ENCODE data around the gene NLRC5.
A peak's percentile ranks its signal among the peaks of the same experiment; 100 is the strongest.

The NLRC5 gene

DNA sequence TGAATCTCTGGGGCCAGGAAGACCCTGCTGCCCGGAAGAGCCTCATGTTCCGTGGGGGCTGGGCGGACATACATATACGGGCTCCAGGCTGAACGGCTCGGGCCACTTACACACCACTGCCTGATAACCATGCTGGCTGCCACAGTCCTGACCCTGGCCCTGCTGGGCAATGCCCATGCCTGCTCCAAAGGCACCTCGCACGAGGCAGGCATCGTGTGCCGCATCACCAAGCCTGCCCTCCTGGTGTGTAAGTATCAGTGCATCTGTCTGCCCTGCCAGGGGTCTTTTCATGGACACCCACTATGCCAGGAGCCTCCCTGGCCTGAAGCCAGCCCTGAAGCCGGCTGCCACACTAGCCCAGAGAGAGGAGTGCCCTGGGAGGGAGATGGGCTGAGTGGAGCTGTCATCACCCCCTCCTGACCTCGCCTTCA, 27.5 kb upstream of the NLRC5 start, which contains the start of gene CETP:
CETP (plus strand) TSS at position 100 of the 431 bp plus-strand sequence; CDS start at position 130, 30 bp downstream.
- H3K4me2 ChIP-seq (ENCODE audit: low read depth, low read length, poor library complexity, severe bottlenecking) = no peak within 1 kb of the TSS
- H3K9ac ChIP-seq (ENCODE audit: low read length) = no peak within 1 kb of the TSS
- H3K79me2 ChIP-seq (ENCODE audit: insufficient read depth, low read length) = no peaks in the 10 kb centered on the region
- H4K20me1 ChIP-seq (ENCODE audit: low read depth, low read length) = no peaks in the 10 kb centered on the region
- no peaks in the 10 kb centered on the region for H3K9me2 ChIP-seq (replicated peaks; ENCODE audit: insufficient read depth, low read length)
- H2AFZ ChIP-seq (ENCODE audit: low read depth, low read length, severe bottlenecking) = no peak within 1 kb of the TSS
- H3K27me3 ChIP-seq (ENCODE audit: low read length) = no peaks in the 10 kb centered on the region
- no peak within 1 kb of the TSS for H3K4me3 ChIP-seq (ENCODE audit: insufficient read depth, low read length, poor library complexity, severe bottlenecking)
- H3F3A ChIP-seq (ENCODE audit: insufficient read depth) = no peaks in the 10 kb centered on the region
- no peak within 1 kb of the TSS for H3K27ac ChIP-seq (ENCODE audit: low read depth, low read length)
- no peak for TF ChIP-seq EZH2phosphoT487 (conservative IDR thresholded peaks at IDR 0.05; ENCODE audit: low read length)
- TF ChIP-seq, protein P1, sequence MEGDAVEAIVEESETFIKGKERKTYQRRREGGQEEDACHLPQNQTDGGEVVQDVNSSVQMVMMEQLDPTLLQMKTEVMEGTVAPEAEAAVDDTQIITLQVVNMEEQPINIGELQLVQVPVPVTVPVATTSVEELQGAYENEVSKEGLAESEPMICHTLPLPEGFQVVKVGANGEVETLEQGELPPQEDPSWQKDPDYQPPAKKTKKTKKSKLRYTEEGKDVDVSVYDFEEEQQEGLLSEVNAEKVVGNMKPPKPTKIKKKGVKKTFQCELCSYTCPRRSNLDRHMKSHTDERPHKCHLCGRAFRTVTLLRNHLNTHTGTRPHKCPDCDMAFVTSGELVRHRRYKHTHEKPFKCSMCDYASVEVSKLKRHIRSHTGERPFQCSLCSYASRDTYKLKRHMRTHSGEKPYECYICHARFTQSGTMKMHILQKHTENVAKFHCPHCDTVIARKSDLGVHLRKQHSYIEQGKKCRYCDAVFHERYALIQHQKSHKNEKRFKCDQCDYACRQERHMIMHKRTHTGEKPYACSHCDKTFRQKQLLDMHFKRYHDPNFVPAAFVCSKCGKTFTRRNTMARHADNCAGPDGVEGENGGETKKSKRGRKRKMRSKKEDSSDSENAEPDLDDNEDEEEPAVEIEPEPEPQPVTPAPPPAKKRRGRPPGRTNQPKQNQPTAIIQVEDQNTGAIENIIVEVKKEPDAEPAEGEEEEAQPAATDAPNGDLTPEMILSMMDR (IDR thresholded peaks at IDR 0.05; ENCODE audit: insufficient read depth, low read length, poor library complexity, severe bottlenecking) = no peak
- no peaks in the 10 kb centered on the region for H3K9me3 ChIP-seq (ENCODE audit: insufficient read depth, low read length)
- no peaks in the 10 kb centered on the region for H3K36me3 ChIP-seq (ENCODE audit: low read length)

DNA sequence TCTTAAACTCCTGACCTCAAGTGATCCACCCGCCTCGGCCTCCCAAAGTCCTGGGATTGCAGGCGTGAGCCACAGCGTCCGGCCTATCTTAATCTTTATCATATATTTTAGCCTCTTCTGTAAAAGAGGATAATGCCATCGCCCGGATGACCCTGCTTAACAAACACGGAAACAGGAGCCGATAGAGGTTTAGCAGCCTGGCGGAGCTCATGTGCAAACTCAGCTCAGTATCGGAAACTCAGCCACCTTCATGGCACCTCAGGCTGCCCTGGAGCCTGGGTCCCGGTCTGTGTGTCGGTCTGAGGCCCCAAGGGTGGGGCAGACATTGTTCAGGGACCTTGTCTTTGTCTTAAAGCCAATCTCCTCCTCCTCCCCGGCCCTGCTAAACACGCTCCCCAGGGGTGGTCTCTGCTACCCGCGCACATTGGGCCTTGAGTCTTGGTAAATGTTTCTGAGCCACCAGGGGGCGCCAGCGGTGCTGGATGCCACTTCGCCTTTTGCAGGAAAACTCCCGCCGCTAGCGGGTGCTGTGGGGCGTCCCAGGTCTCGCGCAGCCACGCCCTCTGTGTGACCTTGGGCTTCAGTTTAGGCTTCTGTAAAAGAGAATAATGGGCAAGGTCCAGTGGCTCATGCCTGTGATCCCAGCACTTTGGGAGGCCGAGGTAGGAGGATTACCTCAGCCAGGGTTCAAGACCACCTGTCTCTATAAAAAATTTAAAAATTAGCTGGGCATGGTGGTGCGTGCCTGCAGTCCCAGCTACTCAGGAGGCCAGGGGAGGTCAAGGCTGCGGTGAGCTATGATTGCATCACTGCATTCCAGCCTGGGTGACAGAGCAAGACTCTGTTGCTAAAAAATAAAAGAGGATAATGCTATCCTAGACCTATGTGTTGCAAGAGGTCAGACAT, 24.9 kb upstream of the NLRC5 start:
- Histone ChIP-seq H2AFZ (ENCODE audit: low read depth, low read length, severe bottlenecking) (peak overlapping the region; percentile 65), H3K9me2 (replicated peaks; ENCODE audit: insufficient read depth, low read length) (no peaks in the 10 kb centered on the region), H3K27me3 (ENCODE audit: low read length) (no peaks in the 10 kb centered on the region), H3K79me2 (ENCODE audit: insufficient read depth, low read length) (no peaks in the 10 kb centered on the region), H4K20me1 (ENCODE audit: low read depth, low read length) (no peaks in the 10 kb centered on the region), H3K9me3 (ENCODE audit: insufficient read depth, low read length) (no peaks in the 10 kb centered on the region), H3K27ac (ENCODE audit: low read depth, low read length) (no peak overlapping the region), H3K36me3 (ENCODE audit: low read length) (no peaks in the 10 kb centered on the region), H3K4me2 (ENCODE audit: low read depth, low read length, poor library complexity, severe bottlenecking) (no peak overlapping the region), H3F3A (ENCODE audit: insufficient read depth) (no peaks in the 10 kb centered on the region), H3K4me3 (ENCODE audit: insufficient read depth, low read length, poor library complexity, severe bottlenecking) (no peak overlapping the region), H3K9ac (ENCODE audit: low read length) (no peak overlapping the region)
- TF ChIP-seq EZH2phosphoT487 (conservative IDR thresholded peaks at IDR 0.05; ENCODE audit: low read length) = no peak
- TF ChIP-seq, protein P1 (IDR thresholded peaks at IDR 0.05; ENCODE audit: insufficient read depth, low read length, poor library complexity, severe bottlenecking) = peak; percentile 100

DNA sequence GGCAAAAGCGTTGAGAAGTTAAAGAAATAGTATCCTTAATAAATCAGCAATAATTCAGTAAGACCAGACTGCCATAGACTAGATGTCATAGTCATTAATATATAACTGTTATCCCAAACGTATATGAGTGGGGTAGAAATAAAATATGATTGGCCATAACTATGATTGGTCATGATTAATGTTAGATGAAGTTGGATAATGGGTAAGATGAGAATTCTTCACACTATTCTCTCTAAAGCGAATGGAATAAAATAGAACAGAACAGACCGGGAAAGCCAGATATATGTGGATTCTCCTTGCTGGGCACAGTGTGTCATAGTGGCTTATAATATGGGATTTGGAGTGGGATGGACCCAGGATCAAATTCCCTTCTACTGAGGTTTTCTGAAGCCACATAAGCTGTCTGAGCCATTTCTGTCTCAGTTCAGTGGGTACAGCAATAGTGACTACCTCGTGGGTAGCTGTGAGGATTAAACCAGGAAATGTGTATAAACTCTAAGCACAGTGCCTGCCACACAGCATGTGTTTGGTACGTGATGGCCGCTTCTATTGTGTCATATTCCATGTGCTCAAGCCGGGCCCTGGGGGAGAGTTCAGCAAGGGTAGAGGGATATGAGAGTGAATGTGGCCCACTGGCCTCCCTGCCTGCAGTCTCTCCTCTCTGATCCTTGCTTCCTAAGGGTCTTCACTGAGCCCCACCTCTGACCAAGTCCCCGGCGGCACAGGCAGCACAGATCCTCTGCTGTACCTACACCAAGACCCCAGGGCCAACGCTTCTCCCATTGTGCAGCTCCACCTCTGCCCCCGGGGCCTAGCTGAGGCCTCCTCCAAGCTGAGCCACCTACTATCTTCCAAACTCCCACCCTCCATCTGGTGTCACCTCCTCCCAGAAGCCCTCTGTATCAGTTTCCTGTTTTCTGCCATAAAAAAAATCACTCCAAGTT, 23.9 kb upstream of the NLRC5 start:
- H3K4me3 ChIP-seq (ENCODE audit: insufficient read depth, low read length, poor library complexity, severe bottlenecking) = no peak overlapping the region
- no peak overlapping the region for H2AFZ ChIP-seq (ENCODE audit: low read depth, low read length, severe bottlenecking)
- H3K4me2 ChIP-seq (ENCODE audit: low read depth, low read length, poor library complexity, severe bottlenecking) = no peak overlapping the region
- H3K27ac ChIP-seq (ENCODE audit: low read depth, low read length) = no peak overlapping the region
- H3K27me3 ChIP-seq (ENCODE audit: low read length) = no peaks in the 10 kb centered on the region
- no peaks in the 10 kb centered on the region for H3K9me2 ChIP-seq (replicated peaks; ENCODE audit: insufficient read depth, low read length)
- H3K36me3 ChIP-seq (ENCODE audit: low read length) = no peaks in the 10 kb centered on the region
- H3K9ac ChIP-seq (ENCODE audit: low read length) = no peak overlapping the region
- H3F3A ChIP-seq (ENCODE audit: insufficient read depth) = no peaks in the 10 kb centered on the region
- H3K9me3 ChIP-seq (ENCODE audit: insufficient read depth, low read length) = no peaks in the 10 kb centered on the region
- no peak for TF ChIP-seq EZH2phosphoT487 (conservative IDR thresholded peaks at IDR 0.05; ENCODE audit: low read length)
- TF ChIP-seq, protein P1 (IDR thresholded peaks at IDR 0.05; ENCODE audit: insufficient read depth, low read length, poor library complexity, severe bottlenecking) = no peak
- no peaks in the 10 kb centered on the region for H3K79me2 ChIP-seq (ENCODE audit: insufficient read depth, low read length)
- H4K20me1 ChIP-seq (ENCODE audit: low read depth, low read length) = no peaks in the 10 kb centered on the region
